Stimulated activated CD4-positive, alpha-beta T cell treated with anti-CD3 and anti-CD28 coated beads, Interleukin-1b, Interleukin-23, amount 100 ng/mL, for 48 hours (primary cell): ENCODE data around the gene JAG1.
"Not testable (repeated sequence)": the region's sequence is repeated elsewhere in the genome, so short reads cannot be mapped to it uniquely, and the experiment has no call there.

ENCODE experiments used
- DNase-seq: peaks from one replicate; pipeline ENCODE4 v3.0.0-alpha.2; 2020

JAG1 gene

GRCh38 chr20:10605547-10606195, 68.1 kb downstream of the JAG1 start:
- no peak for DNase-seq

- no peak for DNase-seq
These were observed 68.8 kb downstream of the JAG1 start for GRCh38 chr20:10604865-10605440.

- DNase-seq: no peak
These were observed 69.6 kb downstream of the JAG1 start for GRCh38 chr20:10603971-10604864.

- DNase-seq: no peak
These were observed 70.4 kb downstream of the JAG1 start for GRCh38 chr20:10603378-10603777.

- DNase-seq: no peak
These were observed 71.5 kb downstream of the JAG1 start for GRCh38 chr20:10602221-10602871.

- no peak for DNase-seq
These were observed 76.2 kb downstream of the JAG1 start for GRCh38 chr20:10597637-10598036.

GRCh38 chr20:10596710-10597121, 77.1 kb downstream of the JAG1 start:
- DNase-seq: no peak

GRCh38 chr20:10595985-10596384, 77.8 kb downstream of the JAG1 start:
- no peak for DNase-seq

GRCh38 chr20:10595266-10595665, 78.5 kb downstream of the JAG1 start:
- no peak for DNase-seq

- no peak for DNase-seq
These were observed 79.4 kb downstream of the JAG1 start for GRCh38 chr20:10594296-10594868.

GRCh38 chr20:10591946-10592521, 81.8 kb downstream of the JAG1 start:
- no peak for DNase-seq

GRCh38 chr20:10590950-10591671, 82.7 kb downstream of the JAG1 start:
- DNase-seq: no peak

- DNase-seq: not testable (repeated sequence)
These were observed 83.4 kb downstream of the JAG1 start for GRCh38 chr20:10590446-10590845.
